HUES6 (cell line): ENCODE data around the gene SCAI.
"Not testable (repeated sequence)": the region's sequence is repeated elsewhere in the genome, so short reads cannot be mapped to it uniquely, and the experiment has no call there.

ENCODE experiments used
- H3K27ac ChIP-seq: 2 replicates; pipeline ENCODE4 v1.7.0; 2013; ENCODE audit warnings: low read depth, mild to moderate bottlenecking, low read length, inconsistent platforms
- H3K27me3 ChIP-seq: 2 replicates; pipeline ENCODE4 v1.6.1; 2013; ENCODE audit warnings: low read length; ENCODE audit not compliant: control insufficient read depth, insufficient read depth
- H3K36me3 ChIP-seq: 2 replicates; pipeline ENCODE4 v1.6.1; 2013; ENCODE audit warnings: low read length; ENCODE audit not compliant: control insufficient read depth, insufficient read depth
- H3K4me1 ChIP-seq: 2 replicates; pipeline ENCODE4 v1.6.1; 2013; ENCODE audit warnings: low read length; ENCODE audit not compliant: control insufficient read depth, insufficient read depth
- H3K4me3 ChIP-seq: 2 replicates; pipeline ENCODE4 v1.5.1; 2013; ENCODE audit warnings: low read depth, low read length
- H3K9ac ChIP-seq: one replicate; pipeline ENCODE4 v1.6.1; 2013; ENCODE audit warnings: mild to moderate bottlenecking, low read length
- H3K9me3 ChIP-seq: 2 replicates; pipeline ENCODE4 v1.6.1; 2013; ENCODE audit warnings: low read depth, low read length; ENCODE audit not compliant: control insufficient read depth, insufficient read depth

Gene SCAI

GRCh38 chr9:125074976-125075375, 68.4 kb downstream of the SCAI start:
- no peaks in the 10 kb centered on the region for H3K27me3 ChIP-seq
- H3K4me3 ChIP-seq: no peak overlapping the region
- H3K9me3 ChIP-seq: no peaks in the 10 kb centered on the region
- H3K36me3 ChIP-seq: no peaks in the 10 kb centered on the region
- no peak overlapping the region for H3K9ac ChIP-seq
- H3K4me1 ChIP-seq: no peaks in the 10 kb centered on the region
- H3K27ac ChIP-seq: no peak overlapping the region

- no peak overlapping the region for H3K27ac ChIP-seq
- H3K9ac ChIP-seq: no peak overlapping the region
Measured at GRCh38 chr9:125066839-125067619, 76.3 kb downstream of the SCAI start.

GRCh38 chr9:125061391-125061790, 81.9 kb downstream of the SCAI start:
- Histone ChIP-seq H3K9ac (no peak overlapping the region), H3K4me3 (no peak overlapping the region), H3K27ac (no peak overlapping the region), H3K4me1 (no peaks in the 10 kb centered on the region), H3K9me3 (no peaks in the 10 kb centered on the region), H3K36me3 (no peaks in the 10 kb centered on the region), H3K27me3 (no peaks in the 10 kb centered on the region)

More at GRCh38 chr9:125066839-125067619, 76.3 kb downstream of the SCAI start:
- no peaks in the 10 kb centered on the region for H3K4me1 ChIP-seq
- no peak overlapping the region for H3K4me3 ChIP-seq
- no peaks in the 10 kb centered on the region for H3K36me3 ChIP-seq
- H3K9me3 ChIP-seq: no peaks in the 10 kb centered on the region
- H3K27me3 ChIP-seq: no peaks in the 10 kb centered on the region

- H3K36me3 ChIP-seq: peaks cover 2% of the 10 kb centered on the region
- H3K4me1 ChIP-seq: no peaks in the 10 kb centered on the region
- H3K27ac ChIP-seq: no peak overlapping the region
- no peaks in the 10 kb centered on the region for H3K27me3 ChIP-seq
- no peak overlapping the region for H3K4me3 ChIP-seq
- no peak overlapping the region for H3K9ac ChIP-seq
- no peaks in the 10 kb centered on the region for H3K9me3 ChIP-seq
Measured at GRCh38 chr9:125049212-125050049, 93.9 kb downstream of the SCAI start.

- H3K9me3 ChIP-seq: no peaks in the 10 kb centered on the region
Measured at GRCh38 chr9:125043631-125044030, 99.7 kb downstream of the SCAI start.

GRCh38 chr9:125043148-125043547, 100.2 kb downstream of the SCAI start:
- Histone ChIP-seq H3K27ac (no peak overlapping the region), H3K36me3 (no peaks in the 10 kb centered on the region; the same call in 1 of the 2 replicates), H3K27me3 (no peaks in the 10 kb centered on the region), H3K4me3 (no peak overlapping the region), H3K4me1 (no peaks in the 10 kb centered on the region), H3K9me3 (no peaks in the 10 kb centered on the region), H3K9ac (no peak overlapping the region)

More at GRCh38 chr9:125043631-125044030, 99.7 kb downstream of the SCAI start:
- H3K27ac ChIP-seq: no peak overlapping the region
- H3K4me1 ChIP-seq: no peaks in the 10 kb centered on the region
- H3K4me3 ChIP-seq: no peak overlapping the region
- no peaks in the 10 kb centered on the region for H3K27me3 ChIP-seq
- no peak overlapping the region for H3K9ac ChIP-seq
- H3K36me3 ChIP-seq: no peaks in the 10 kb centered on the region; the same call in 1 of the 2 replicates

- Histone ChIP-seq H3K27me3 (no peaks in the 10 kb centered on the region), H3K9me3 (no peaks in the 10 kb centered on the region), H3K9ac (no peak overlapping the region), H3K27ac (no peak overlapping the region), H3K4me1 (no peaks in the 10 kb centered on the region), H3K36me3 (no peaks in the 10 kb centered on the region), H3K4me3 (no peak overlapping the region)
Measured at GRCh38 chr9:125038166-125038565, 105.2 kb downstream of the SCAI start.

GRCh38 chr9:125028041-125028440, 115.3 kb downstream of the SCAI start:
- no peaks in the 10 kb centered on the region for H3K9me3 ChIP-seq
- peaks cover 33% of the 10 kb centered on the region for H3K36me3 ChIP-seq
- no peak overlapping the region for H3K9ac ChIP-seq
- H3K27me3 ChIP-seq: no peaks in the 10 kb centered on the region
- no peak overlapping the region for H3K27ac ChIP-seq
- H3K4me3 ChIP-seq: no peak overlapping the region
- no peaks in the 10 kb centered on the region for H3K4me1 ChIP-seq

- H3K4me1 ChIP-seq: no peaks in the 10 kb centered on the region
- H3K9me3 ChIP-seq: peaks cover 4% of the 10 kb centered on the region; the same call in 1 of the 2 replicates
- no peaks in the 10 kb centered on the region for H3K27me3 ChIP-seq
- H3K9ac ChIP-seq: no peak overlapping the region
- no peak overlapping the region for H3K27ac ChIP-seq
- peaks cover 43% of the 10 kb centered on the region for H3K36me3 ChIP-seq
- no peak overlapping the region for H3K4me3 ChIP-seq
Measured at GRCh38 chr9:125024917-125025316, 118.4 kb downstream of the SCAI start.

- Histone ChIP-seq H3K27me3 (no peaks in the 10 kb centered on the region), H3K36me3 (peaks cover 57% of the 10 kb centered on the region), H3K9ac (no peak overlapping the region), H3K27ac (no peak overlapping the region), H3K4me1 (no peaks in the 10 kb centered on the region), H3K4me3 (no peak overlapping the region), H3K9me3 (peaks cover 4% of the 10 kb centered on the region; the same call in 1 of the 2 replicates)
Measured at GRCh38 chr9:125021069-125021468, 122.3 kb downstream of the SCAI start.

- H3K9me3 ChIP-seq, H3K27ac ChIP-seq, H3K9ac ChIP-seq, H3K4me3 ChIP-seq, H3K27me3 ChIP-seq, H3K4me1 ChIP-seq: not testable (repeated sequence)
- peaks cover 24% of the 10 kb centered on the region for H3K36me3 ChIP-seq
Measured at GRCh38 chr9:125015655-125016054, 127.7 kb downstream of the SCAI start.
